GM19397 (cell line): ENCODE measurements around the gene RIMBP2.
"Not testable (repeated sequence)": the region's sequence is repeated elsewhere in the genome, so short reads cannot be mapped to it uniquely, and the experiment has no call there.

Source experiments
- ATAC-seq: cut with Tn5 transposase; IDR thresholded peaks from one replicate; pipeline ENCODE4 v1.9.1; 2021; ENCODE audit warnings: mild to moderate bottlenecking, moderate library complexity; ENCODE audit not compliant: unreplicated experiment

The RIMBP2 gene

GRCh38 chr12:130609966-130610365 is 106.1 kb downstream of the RIMBP2 start:
- ATAC-seq, result no peak

DNA sequence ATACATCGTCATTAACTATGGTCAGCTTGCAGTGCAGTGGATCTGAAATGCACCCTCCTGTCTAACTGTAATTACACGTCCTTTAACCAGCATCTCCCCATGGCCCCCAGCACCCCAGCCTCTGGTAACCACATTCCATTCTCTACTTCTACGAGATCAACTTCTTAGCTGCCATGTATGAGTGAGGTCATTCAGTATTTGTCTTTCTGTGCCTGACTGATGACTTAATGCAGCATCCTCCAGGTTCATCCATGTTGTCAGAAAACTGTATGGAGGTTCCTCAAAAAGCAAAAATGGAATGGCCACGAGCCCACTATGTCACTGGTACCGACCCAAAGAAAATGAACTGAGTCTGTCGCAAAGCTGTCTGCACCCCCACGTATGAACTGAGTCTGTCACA is 107.3 kb downstream of the RIMBP2 start:
- ATAC-seq, result no peak

DNA sequence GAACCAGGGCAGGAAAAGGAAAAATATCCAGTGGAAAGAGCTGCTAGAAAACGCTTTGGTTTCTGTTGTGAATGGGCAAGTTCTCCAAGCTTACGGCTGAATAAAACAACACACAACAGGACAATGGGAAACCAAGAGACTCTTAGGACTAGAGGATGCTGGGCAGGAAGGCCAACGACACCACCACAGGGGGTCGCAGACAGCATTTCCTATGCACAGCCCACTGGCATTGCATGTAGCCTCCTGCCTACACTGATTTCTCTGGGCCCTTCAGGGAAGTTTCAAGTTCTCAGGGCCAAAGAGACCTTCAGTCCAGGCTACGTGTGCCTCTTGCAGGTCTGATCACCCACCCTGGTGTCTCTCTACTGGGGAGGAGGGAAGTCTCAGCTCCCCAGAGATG is 108.0 kb downstream of the RIMBP2 start:
- ATAC-seq, result no peak

DNA sequence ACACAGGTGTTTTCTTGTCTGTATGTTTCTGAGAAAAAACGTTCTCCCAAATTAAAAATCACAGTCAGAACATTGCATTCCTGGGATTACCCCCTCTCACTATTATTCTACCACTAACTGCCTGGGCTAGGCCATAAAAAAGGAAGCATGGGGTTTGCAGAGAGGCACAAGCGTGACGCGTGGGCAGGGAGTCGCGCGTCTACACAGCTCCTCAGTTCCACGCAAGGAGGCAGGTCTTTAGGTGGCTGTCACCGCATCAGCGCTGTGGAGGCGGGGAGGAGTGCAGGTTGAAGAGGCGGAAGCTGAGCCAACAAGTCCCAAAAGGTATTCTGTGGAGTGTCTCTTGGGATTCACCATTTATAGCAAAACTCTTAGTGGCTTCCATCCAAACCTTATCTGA is 109.9 kb downstream of the RIMBP2 start:
- ATAC-seq, result no peak

DNA sequence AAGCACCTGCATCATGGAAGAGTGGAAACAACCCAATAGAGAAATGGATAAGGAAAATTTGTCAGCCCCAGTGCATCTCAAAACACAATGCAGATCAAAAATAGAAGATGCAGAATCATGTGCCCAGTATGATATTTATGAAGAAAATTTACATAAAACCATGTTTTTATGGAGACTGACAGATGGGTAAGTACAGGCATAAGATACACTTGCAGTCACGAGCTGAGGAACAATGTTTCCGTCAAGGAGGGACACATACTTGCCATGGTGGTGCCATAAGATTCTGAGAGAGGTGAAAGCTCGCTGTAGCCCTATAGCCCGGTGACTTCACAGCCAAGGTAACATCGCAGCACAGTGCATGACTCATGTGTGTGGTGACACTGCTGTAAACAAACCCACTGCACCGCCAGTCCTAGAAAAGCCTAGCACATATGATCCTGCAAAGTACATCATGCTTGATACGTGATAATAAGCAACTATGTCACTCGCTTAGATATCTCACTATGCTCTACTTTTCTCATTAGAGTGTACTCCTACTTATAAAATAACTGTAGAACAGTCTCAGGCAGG is 112.6 kb downstream of the RIMBP2 start:
- ATAC-seq, result no peak

DNA sequence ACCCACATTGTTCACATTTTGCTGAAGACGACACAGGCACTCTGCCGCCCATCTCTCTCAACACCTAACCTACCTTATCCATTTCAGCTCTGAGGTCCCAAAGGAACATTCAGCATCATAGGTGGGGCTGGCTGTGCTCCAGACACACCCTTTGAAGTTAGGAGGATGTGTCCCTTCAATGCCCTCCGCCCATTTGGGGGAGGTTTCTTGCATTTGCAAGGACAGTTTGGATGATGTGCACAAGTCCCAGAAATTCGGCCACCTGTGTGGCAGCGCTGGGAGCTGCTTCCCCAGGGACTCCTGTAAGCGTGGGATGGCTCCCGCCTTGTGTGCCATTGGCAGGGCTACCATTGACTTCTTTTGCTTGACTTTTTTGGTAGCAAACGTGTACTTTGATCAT is 113.8 kb downstream of the RIMBP2 start:
- ATAC-seq, result no peak

DNA sequence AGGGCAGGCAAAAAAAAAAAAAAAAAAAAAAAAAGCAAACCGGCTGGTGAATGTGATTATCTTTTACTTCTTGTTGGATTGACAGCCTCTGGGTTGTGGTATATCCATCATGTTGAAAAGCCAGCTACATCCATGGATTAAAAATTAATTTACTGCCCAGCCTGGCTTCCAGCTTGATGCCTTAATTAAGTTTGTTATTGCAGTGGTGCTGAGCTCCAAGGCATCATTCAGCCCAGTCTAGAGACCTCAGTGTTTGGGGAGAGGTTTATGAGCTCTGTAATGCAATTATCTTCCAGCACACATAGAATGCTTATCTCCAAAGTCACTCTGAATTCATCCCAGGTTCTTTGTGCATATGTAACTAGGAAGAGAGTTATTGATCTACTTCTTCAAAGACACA is 114.8 kb downstream of the RIMBP2 start:
- no peak for ATAC-seq

GRCh38 chr12:130596241-130596640 is 119.9 kb downstream of the RIMBP2 start:
- ATAC-seq, result no peak

DNA sequence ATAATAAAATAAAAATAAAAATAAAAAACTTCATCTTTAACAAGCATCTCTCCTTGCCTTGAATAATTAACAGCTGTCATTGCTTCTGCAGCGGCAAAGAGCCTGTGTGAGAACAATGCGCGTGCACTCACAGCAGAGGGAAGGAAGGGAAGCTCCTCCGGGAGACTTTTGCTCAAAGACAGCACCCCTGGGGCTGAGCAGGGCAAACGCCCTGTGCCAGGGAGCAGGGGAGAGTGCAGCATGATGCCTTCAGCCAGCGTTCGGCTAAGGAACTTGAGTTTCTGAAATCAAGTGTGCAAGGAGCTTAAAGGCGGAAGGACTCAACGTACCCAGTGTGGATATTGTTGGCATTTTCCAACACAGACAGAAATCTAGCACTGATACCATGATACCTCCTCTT is 120.5 kb downstream of the RIMBP2 start:
- no peak for ATAC-seq

- no peak for ATAC-seq
Measured at GRCh38 chr12:130593056-130593455, 123.0 kb downstream of the RIMBP2 start.

DNA sequence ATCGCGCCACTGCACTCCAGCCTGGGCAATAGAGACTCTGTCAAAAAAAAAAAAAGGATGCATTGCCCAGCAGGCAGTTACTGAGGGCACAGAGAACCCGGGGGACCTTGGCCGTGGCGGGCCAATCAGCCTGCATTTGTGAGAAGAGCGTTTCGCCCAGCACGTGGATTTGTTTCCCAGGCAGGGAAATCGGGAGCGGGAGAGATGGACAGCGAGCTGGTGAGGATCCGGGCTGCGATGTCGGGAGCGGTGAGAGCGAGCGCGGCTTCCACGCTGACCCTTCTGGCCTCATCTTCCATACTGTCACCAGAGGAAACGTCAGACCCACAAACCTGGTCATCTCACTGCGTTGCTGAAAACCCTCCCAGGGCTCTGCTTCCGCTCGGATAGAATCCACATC is 123.5 kb downstream of the RIMBP2 start:
- no peak for ATAC-seq

DNA sequence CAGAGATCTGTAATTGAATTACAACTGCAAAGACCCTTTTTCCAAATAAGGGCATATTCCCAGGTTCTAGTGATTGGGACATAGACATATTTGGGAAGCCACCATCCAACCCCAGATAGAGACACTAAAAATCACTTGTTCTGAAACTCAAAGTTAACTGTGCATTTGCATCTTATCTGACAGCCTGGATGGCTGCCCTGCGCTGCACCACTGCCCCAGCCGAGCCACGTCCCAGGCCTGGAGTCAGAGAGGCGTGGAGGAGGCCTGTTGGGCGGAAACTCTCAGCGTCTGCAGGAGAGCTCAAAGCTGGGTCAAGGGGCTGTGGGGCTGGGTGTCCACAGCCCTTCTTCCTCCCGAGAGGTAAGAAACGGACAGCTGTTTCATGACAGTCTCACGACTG is 124.4 kb downstream of the RIMBP2 start:
- ATAC-seq, result no peak

- ATAC-seq, result no peak
Measured at GRCh38 chr12:130590685-130591084, 125.4 kb downstream of the RIMBP2 start.

GRCh38 chr12:130589540-130590317 is 126.4 kb downstream of the RIMBP2 start:
- no peak for ATAC-seq

GRCh38 chr12:130588696-130589539 is 127.2 kb downstream of the RIMBP2 start:
- ATAC-seq, result no peak

- no peak for ATAC-seq
Measured at GRCh38 chr12:130587966-130588365, 128.1 kb downstream of the RIMBP2 start.

- not testable (repeated sequence) for ATAC-seq
Measured at GRCh38 chr12:130584475-130584874, 131.6 kb downstream of the RIMBP2 start.

- ATAC-seq, result no peak
Measured at GRCh38 chr12:130583800-130584199, 132.3 kb downstream of the RIMBP2 start.

DNA sequence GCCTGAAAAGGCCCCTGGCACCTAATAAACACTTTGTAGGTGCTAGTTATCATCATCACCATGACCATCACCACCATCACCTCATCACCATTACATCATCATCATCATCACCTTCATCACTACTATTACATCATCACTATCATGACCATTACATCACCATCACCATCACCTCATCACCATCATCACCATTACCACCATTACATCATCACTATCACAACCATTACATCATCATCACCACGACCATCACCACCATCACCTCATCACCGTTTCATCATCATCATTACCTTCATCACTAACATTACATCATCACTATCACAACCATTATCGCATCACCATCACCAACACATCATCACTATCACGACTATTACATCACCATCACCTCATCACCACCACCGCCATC is 132.8 kb downstream of the RIMBP2 start:
- no peak for ATAC-seq

DNA sequence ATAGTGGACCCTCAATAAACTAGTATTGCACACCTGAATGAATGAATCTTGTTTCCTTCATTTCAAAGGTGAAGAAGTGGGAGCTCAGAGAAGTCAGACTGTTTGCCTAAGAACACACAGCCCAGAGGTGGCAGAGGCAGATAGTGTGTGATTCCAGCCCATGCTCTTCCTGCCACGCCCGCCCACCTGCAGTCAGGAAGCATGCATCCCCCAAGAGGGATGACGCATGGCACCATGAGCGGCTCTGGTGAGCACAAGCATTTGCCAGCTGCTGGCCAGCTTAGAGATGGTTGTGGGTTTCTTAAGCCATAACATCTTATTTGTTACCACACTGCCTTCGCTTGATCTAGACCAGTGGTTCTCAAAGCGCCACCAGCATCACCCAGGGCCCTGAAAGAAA is 133.8 kb downstream of the RIMBP2 start:
- no peak for ATAC-seq

DNA sequence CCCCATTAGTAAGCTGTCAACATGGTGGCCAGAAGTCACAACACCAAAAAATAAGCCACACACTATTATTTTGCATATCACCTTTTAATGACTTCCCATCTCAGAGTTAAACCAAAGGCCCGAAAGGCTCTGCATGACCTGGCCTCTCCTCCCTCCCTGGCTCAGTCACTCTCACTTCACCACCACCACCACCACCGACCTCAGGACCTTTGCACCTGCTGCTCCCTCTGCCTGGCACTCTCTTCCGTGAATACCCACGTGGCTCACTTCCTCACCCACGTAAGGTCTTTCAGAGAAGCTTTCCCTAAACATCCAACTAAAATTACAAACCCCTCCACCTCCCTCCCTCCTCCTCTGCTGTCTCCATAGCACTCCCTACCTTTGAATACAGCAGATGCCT is 134.3 kb downstream of the RIMBP2 start:
- no peak for ATAC-seq

DNA sequence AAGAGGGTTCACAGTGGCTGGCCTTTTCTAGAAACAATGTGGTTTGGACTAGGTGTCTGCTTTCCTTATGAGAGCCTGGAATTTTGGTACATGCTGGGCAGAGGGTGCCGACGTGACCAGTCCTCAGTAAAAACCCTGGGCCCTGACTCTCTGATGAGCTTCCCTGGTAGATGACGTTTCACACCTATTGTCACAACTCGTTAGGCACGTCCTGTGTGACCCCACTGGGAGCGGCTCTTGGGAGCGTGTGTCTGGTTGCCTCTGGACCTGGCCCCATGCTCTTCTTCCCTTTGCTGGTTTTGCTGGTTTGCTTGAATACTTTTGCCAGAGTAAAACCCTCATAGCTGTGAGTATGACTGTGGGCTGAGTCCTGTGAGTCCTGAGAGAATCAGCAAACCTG is 136.9 kb downstream of the RIMBP2 start:
- ATAC-seq, result no peak
